ENCODE measurements around the gene FTCD. TPM values are rescaled to one million over a fixed set of nuclear protein-coding genes. Genes with fewer than 3 reads are reported as not detected.

The FTCD gene
- total RNA-seq, 6 experiments from 2014 or later, result 141 to 668 (median 417) TPM

DNA sequence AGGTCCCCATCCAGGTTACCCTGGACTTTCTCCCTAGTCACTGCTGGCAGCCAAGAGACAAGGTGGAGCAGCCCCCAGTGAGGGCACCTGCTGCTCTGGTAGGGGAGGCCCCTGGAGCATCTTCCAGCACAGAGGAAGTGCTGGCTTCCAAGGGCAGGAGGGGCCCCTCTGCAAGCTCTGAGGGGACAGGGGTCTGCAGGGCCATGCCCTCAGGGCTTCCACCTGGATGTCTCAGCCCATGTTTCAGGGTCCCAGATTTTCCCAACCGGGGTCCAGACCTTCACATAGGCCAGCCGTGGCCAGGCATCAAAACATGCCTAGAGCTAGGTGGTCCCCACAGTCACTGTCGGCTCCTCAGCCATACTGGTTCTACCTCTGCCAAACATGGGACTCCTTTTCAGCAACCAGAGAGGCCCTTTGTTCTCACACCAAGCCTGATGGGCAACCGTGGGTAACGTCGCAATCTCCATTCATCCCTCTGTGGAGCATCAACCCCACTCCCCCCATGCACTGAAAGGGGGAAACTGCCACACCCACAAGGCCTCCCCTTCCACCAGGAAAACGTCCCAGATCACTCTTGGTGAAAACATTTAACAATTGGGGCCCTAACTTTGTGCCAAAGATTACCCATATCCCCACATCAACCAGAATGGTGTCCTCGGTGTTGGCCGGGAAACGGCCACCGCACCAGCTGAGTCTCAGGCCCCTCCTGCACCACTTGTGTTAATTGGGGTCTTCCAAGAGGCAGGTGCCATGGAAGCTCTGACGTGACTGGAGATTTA, 59.4 kb downstream of the FTCD start:
- no peaks in the 10 kb centered on the region for H3K36me3 ChIP-seq
- no peak overlapping the region for H3K4me3 ChIP-seq
- TF ChIP-seq POLR2A (IDR thresholded peaks at IDR 0.05) (no peak), CTCF (IDR thresholded peaks at IDR 0.05) (no peak)
- WGBS (ENCODE audit: insufficient coverage, low coverage, low lambda C conversion rate, missing lambda C conversion rate), result 57% methylated on average over 3 of the region's 12 CpGs
- ATAC-seq, result no peak
- H3K9me3 ChIP-seq, result no peaks in the 10 kb centered on the region
- H3K27ac ChIP-seq, result no peak overlapping the region
- no peak for DNase-seq
- intact Hi-C loops (cut with DNase I), result no loop called here
- H3K27me3 ChIP-seq, result peaks cover 3 to 8% of the 10 kb centered on the region in 2 donors
- H3K4me1 ChIP-seq, result no peaks in the 10 kb centered on the region

DNA sequence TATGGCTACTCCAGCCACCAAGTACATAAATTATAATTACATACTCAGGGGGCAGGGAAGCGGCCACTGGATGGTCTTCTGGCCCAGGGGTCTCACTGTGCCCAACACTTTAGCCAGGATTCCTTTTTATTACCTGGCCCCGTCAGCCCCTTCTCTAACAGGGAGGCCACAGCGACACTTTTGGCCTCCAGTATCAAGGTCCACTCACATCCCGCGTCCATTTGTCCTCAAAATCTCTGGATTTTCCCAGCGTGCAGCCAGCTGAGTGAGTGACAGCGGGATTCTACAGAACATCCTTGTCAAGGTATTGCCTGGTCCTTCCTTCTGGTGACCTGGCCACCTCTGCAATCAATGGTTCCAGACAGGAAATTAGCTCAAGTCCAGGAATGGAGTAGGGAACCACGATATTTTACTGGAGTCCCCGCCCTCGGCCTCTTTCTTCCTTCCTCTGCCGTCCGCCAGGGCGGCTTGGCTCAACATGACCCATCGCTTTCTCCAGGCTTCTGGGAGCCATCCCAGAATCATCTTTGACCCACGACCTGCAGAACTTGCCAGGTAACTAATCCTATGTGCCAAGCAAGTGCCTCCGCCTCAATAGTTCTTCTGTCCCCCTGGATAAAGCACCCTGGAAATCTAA, 60.2 kb downstream of the FTCD start:
- H3K4me3 ChIP-seq, result no peak overlapping the region
- peaks cover 3 to 8% of the 10 kb centered on the region in 2 donors for H3K27me3 ChIP-seq
- no peak overlapping the region for H3K27ac ChIP-seq
- intact Hi-C loops (cut with DNase I), result no loop called here
- TF ChIP-seq CTCF (IDR thresholded peaks at IDR 0.05), result no peak
- TF ChIP-seq POLR2A (IDR thresholded peaks at IDR 0.05), result no peak
- DNase-seq (no peak), ATAC-seq (no peak)
- no peaks in the 10 kb centered on the region for H3K36me3 ChIP-seq
- H3K4me1 ChIP-seq, result no peaks in the 10 kb centered on the region
- WGBS (ENCODE audit: insufficient coverage, low coverage, low lambda C conversion rate, missing lambda C conversion rate), result 77% methylated on average over 16 of the region's 16 CpGs
- H3K9me3 ChIP-seq, result no peaks in the 10 kb centered on the region

DNA sequence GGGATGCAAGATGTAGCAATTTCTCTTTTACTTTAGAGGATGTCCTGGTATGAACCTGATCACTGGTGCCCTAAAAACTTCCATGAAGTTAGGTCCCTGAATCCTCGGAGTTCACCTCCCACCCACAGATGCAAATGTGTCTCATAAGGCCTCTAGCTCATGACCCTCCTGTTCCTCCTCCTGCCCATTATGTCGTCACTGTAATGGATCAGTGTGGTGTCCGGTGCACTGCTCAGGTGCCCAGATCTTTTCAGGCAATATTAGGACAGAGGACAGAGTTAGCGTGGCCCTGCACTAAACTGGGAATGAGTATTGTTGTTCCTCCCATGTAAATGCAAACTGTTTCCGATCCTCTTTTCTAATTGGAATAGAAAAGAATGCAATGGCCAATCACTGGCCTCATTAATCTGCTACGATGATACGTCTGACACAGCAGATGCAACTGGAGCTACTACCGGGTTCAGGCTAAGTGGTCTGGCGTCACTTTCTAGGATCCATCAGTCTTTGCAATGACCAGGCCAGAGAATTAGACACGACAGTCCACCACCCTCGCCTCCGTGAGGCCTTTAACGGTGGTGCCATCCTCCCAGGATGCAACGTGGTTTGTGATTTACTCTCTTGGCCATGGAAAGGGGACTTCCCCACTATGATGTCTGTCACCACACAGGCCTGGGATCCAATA, 60.8 kb downstream of the FTCD start:
- H3K27ac ChIP-seq, result no peak overlapping the region

More for the DNA sequence above, 60.8 kb downstream of the FTCD start:
- WGBS (ENCODE audit: insufficient coverage, low coverage, low lambda C conversion rate, missing lambda C conversion rate), result 82% methylated on average over 10 of the region's 14 CpGs
- no peak for TF ChIP-seq CTCF (IDR thresholded peaks at IDR 0.05)
- no peak for TF ChIP-seq POLR2A (IDR thresholded peaks at IDR 0.05)
- Histone ChIP-seq H3K4me3 (no peak overlapping the region), H3K9me3 (no peaks in the 10 kb centered on the region), H3K4me1 (no peaks in the 10 kb centered on the region), H3K27me3 (peaks cover 3 to 7% of the 10 kb centered on the region in 2 donors), H3K36me3 (no peaks in the 10 kb centered on the region)
- DNase-seq (no peak), ATAC-seq (no peak)
- intact Hi-C loops (cut with DNase I), result no loop called here

All from right lobe of liver (tissue), 6 donors.